Middle frontal gyrus (tissue), 1 donor: ENCODE data around the gene TP73.
A peak's percentile ranks its signal among the peaks of the same experiment; 100 is the strongest.

Experiments
- DNase-seq: peaks from one replicate; pipeline ENCODE4 v3.0.0-alpha.2; 2015; ENCODE audit warnings: low spot score; ENCODE audit errors: extremely low spot score

TP73 gene

DNA sequence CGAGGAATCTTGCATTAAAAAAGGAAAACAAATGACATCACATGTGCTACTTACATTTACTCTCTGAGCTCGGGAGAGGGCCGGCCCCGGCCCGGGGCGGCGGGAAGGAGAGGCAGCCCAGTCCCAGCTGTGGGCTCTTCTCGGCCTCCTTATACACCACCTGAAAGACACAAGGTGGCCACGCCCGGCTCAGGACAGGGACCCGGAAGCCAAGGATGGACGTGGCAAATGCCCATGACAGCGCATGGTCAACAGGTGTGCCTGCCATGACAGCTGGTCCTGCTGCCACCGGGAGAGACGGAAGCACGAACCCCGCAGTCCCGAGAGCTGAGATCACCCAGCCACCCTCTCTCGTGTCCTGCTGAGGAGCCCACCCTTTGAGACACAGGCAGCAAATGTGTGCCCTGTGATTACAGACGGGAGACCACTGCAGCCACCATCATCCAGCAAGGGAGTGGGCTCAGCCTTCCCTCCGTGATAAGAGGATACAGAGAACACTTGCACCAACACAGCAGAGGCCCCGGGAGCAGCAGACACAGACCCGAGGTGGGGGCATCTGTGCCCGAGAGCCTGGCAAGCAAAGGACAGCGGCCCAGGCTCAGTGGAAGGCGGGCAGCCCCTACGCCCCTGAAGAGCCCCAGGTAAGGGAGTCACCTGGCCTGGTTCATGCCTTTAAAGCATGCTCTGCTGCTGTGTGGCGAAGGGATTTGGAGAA, 18.8 kb upstream of the TP73 start:
- no peak for DNase-seq

DNA sequence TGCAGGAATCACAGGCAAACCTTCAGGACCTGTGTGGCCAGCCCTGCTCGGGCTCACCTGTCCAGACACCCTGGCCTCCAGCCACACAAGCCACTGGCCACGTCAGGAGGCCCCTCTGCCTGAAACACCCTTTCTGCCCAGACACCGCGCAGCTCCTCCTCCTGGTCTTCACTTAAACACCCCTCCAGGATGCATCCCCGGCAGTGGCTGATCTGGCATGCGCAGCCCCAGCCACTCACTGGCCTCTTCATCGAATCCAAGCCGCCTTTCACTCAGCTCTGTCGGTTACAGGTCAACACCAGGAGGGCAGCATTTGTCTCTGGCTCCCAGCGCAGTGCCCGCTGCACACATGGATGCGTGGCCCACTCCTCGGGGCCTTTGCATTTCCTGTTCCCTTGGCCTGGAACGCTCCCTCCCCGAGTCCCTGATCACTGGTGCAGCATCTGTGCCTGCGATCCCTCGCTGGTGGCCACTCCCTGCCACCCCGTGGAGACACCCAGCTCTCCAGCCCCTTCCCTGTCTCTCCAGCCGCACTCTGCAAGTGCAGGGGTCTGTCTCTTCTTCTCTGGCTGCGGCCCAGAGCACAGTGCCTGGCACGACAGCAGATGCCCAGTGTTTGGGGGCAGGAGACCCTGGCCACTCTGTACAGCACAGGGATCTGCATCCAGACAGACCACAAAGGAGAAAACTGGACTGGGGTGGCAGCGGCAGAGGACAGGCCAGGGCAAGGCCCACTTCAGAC, 18.1 kb upstream of the TP73 start:
- DNase-seq, result no peak

DNA sequence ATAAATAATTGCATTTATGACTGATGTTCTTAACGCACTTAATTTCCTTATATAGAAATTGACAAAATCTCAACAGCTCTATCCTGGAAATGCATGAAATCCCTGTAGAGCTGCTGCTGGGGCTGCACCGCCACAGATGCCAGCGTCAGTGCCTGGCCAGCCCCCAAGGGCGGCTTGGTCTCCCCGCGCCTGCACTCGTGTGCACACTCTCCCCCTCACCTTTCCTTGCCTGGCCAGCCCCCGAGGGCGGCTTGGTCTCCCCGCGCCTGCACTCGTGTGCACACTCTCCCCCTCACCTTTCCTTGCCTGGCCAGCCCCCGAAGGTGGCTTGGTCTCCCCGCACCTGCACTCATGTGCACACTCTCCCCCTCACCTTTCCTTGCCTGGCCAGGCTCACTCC, 16.2 kb upstream of the TP73 start:
- no peak for DNase-seq

DNA sequence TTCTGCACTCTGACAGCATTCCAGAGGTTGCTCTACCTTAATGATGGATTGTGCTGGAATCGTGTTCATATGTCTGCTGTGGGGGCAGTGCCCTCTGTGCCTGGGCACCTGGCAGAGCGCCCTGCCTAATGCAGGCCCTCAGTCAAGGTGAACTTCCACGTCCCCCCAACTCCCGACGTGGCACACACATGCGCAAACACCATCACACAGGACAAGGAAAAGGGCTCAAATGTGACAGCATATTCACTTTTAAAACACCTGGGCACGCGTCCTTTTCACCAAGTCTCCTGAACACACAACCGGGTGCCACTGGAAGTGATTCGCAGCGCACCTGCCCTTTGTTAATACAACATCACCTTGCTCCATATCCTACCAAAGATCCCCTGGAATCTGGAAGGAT, 15.8 kb upstream of the TP73 start:
- no peak for DNase-seq

DNA sequence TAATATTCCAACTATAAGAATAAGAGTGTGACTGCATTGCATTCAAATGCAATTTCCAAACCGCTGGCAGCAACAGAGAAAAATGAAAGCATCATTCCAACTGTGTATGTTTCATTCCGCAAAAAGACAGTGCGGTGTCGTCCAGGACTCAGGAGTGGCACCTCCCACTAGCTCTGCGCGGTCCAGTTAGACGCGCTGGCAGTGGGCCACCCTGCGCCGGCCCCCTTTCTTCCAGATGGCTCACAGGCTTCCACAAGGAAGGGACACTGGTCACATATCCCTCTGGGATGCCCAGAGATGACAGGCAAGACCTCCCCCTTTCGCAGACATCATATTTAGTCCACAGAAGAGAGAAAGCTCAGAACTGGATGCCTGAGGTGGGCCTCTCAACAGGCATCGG, 14.3 kb upstream of the TP73 start:
- DNase-seq, result no peak

DNA sequence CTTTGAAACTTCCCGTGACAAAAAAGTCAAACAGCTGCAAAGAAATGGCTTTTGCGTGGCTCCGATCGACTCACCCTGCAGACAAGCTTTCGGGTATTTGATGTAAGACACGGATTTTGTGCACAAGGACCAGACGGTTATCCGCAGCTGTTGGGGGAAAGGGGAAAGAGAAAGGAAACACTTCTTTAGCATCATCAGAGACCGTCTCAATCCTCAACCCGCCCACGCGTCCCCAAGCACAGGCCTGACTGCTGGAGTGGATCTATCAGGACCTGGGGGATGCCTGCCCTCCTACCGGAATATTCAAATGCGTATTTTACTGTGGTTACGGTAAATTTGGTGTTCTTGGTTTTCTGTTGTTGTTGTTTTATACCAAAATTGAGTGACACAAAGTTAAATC, 13.6 kb upstream of the TP73 start:
- no peak for DNase-seq

DNA sequence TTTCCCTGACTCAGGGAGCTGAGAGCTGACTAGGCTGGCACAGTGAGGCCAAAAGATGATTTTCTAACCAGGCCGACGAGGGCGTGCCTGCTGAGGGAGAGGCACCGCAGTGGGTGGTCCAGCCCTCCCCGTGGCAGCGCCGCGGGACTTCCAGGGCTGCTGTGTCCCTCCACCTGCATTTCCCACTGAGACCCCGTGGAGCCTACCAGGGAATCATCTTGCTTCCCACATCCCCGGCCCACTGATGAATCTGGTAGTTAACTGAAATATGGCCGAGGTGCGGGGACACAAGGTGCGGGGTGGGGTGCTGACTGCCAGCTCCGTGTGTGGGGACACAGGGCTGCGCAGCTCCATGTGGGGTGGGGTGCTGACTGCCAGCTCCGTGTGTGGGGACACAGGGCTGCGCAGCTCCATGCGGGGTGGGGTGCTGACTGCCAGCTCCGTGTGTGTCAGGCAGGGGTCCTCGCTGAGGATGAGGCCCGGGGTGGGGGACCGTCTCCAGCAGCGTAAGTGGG, 12.9 kb upstream of the TP73 start:
- no peak for DNase-seq

- DNase-seq, result no peak
Measured at GRCh38 chr1:3640121-3640837, 12.0 kb upstream of the TP73 start.

- DNase-seq, result no peak
Measured at GRCh38 chr1:3641046-3641760, 11.1 kb upstream of the TP73 start.

DNA sequence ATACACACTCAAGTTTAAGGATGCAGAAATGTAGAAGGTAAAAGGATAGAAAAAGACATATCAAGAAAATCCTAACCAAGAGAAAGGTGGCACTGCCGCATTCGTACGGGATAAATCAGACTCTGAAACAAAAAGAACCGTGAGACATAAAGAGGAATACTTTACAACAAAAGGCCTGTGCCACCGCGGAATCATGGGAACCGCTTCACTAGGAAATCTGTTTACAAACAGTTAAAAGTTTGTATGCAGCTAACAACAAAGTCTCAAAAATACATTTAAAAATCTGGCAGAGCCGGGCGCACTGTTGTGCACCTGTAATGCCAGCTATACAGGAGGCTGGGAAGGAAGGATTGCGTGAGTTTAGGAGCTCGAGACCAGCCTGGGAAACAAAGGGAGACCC, 10.5 kb upstream of the TP73 start:
- no peak for DNase-seq

DNA sequence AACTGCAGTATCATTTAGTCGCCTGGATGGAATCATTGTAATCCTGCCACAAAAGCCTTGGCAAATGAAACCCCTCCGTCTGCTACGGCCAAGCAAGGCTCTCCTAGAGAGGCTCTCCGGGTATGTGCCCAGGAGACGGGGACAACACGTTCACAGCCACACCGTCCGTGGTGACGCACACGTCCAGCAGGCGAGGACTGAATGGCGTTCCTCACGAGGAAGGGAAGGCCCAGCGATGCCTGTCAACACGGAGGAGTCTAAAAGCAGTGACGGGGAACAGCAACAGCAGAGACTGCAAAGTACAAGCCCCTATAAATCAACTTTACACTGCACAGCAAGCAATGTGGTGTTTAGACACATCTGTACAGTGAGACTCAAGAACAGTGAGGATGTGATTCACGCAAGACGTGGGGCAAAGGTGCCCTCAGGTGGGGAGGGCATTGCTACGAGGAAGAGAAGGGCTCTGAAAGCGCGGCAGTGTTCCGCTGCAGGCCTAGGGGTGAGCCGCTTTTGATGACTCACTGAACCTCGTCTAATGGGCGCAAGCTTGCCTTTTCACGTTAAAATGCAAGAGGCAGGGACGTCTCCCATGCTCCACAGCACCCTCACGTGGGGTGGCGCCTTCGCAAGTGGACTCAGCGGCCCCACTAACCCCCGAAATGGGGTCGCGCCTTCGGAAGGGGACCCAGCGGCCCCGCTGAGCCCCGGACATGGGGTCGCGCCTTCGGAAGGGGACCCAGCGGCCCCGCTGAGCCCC, 9.2 kb upstream of the TP73 start:
- DNase-seq, result no peak

DNA sequence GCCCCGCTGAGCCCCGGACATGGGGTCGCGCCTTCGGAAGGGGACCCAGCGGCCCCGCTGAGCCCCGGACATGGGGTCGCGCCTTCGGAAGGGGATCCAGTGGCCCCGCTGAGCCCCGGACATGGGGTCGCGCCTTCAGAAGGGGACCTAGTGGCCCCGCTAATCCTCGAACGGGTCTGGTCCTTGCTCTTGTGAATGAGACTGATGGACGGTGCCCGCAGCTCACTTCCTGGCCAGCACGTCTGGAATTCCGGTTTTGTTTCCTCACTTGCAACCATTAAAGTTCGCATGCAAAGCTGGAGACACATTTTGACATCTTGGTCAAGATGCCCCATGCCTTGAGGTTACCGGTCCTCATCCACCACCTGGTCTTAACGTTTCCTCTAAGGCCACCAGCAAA, 8.0 kb upstream of the TP73 start:
- DNase-seq, result no peak

- DNase-seq, result no peak
Measured at GRCh38 chr1:3645247-3645646, 7.1 kb upstream of the TP73 start.

DNA sequence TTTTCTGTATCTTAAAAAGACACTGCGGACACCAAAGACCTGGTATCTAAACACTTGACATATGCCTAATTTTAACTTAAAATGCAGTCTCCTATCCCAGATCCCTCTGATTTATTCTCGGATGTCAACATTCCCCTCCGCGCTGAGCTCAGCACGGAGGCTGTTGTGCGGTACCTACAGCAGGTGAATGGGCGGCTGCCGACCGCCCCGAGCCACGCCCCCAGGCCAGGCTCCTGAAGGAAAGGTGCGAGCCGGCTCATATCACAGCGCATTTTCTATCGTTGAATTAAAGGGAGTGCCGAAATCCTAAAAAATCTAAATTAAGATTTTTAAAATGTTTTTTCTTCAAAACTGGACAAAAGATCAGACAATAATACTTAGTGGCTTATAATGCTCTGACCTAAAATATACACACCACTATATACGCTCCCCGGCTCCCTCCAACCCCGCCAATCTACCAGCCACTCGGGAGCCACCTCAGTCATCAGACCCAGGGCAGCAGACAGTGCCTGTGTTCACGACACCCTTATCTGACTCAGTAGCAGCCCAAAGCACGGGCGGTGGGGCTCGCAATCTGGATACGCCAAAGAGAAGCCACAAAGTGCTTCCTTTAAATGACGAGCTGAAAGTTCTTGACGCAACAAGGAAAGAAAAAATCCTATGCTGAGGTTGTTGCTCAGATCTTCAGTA, 6.5 kb upstream of the TP73 start:
- DNase-seq, result no peak

GRCh38 chr1:3646596-3646995, 5.7 kb upstream of the TP73 start:
- no peak for DNase-seq

GRCh38 chr1:3649342-3650247, 2.7 kb upstream of the TP73 start, which contains the start of gene WRAP73:
Gene WRAP73, minus strand, starts transcription at chr1:3650103. Its CDS starts 104 bp downstream, at chr1:3649999.
- DNase-seq, result peak; percentile 89

- DNase-seq, result no peak
Measured at GRCh38 chr1:3650248-3651025, 1.9 kb upstream of the TP73 start.
